HG02943 (cell line): ENCODE results near the gene RPP21.
A peak's percentile ranks its signal among the peaks of the same experiment; 100 is the strongest.

Source experiments
- ATAC-seq: cut with Tn5 transposase; IDR thresholded peaks from one replicate; pipeline ENCODE4 v1.9.1; 2021; ENCODE audit warnings: mild to moderate bottlenecking, low read depth, moderate library complexity; ENCODE audit not compliant: unreplicated experiment

RPP21 gene

DNA sequence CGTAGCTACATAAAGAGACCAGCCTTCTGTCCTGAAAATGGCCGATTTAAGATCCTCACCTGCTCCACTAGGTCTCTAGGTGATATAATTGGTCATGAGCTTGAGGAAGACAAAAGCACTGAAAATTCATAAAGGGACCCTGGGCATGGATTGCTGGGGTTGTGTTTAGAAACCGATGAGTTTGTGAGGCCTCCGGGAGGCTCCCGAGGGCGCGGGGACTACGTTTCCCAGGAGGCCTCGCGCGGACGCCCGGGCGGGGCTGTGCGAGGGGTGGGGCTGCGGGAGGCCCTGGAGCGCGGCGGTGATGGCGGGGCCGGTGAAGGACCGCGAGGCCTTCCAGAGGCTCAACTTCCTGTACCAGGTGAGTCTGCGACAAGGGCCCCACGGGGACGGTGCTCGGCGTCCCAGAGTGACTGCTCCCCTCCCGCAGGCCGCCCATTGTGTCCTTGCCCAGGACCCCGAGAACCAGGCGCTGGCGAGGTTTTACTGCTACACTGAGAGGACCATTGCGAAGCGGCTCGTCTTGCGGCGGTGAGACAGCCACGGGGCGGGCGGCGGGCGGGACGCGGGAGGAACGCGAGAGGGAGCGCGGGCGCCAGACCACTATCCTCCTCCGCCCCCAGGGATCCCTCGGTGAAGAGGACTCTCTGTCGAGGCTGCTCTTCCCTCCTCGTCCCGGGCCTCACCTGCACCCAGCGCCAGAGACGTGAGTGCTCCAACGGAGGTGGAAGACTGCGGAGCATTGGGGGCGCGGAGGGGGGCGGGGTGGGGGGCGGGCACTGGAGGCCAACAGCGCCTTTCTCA, at the start of gene RPP21:
Gene RPP21, plus strand, starts transcription at position 289 of the 804 bp plus-strand sequence. Its CDS starts 16 bp downstream, at position 305.
- ATAC-seq: peak; percentile 77

DNA sequence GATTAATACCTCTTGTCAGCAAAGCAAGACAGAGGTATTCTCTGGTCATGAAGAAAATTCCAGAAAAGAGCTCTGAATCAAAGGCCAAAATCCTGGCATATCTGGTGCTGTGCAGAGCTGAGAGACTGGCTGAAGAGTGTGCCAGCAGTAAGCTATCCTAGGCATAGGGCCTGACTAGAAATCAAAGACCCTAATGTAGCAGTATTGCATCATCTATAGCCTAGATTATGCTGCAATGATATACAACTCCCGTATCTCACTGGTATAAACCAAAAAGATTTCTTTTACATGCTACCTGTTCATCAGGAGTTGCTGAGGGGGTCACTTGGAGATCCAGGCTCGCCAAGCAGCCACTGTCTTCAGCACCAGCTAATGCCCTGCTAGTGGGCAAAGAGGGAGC, 49.1 kb upstream of the RPP21 start:
- no peak for ATAC-seq

DNA sequence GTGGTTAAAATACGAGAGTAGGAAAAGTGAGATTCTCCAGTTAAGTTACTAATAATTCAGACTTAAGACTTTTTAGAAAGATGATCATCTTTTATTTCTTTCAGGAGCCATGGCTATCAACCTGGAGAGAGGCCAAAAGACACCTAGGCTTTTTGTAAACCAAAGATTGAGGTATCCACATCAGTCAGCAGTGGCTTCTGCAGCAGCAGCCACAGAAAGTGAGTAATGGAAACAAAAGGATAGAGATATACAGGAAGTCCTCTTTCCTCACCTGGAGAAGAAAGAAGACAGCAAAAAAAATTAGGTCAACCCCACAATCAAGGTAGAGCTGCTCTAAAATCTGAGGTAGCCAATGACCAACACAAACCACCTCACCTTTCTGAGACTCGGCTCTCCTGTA, 41.0 kb upstream of the RPP21 start:
- ATAC-seq: no peak

DNA sequence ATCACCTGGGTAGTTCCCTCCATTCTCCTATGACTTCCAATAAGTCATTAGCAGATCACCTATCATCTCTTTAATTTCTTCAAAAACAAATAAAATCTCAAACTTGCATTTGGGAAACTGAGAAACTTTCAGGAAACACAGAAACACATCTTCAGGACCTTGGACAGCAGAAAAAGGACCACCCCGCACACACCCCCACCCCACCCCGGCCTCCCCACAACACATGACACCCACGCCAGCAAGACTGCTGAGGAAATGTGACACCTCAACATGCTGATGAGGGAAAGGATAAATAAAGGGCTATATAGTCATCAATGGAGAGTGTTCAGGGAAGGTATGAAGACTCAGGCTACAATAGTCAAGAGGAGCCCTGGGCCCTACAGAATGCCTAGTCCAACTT, 33.9 kb upstream of the RPP21 start:
- no peak for ATAC-seq

DNA sequence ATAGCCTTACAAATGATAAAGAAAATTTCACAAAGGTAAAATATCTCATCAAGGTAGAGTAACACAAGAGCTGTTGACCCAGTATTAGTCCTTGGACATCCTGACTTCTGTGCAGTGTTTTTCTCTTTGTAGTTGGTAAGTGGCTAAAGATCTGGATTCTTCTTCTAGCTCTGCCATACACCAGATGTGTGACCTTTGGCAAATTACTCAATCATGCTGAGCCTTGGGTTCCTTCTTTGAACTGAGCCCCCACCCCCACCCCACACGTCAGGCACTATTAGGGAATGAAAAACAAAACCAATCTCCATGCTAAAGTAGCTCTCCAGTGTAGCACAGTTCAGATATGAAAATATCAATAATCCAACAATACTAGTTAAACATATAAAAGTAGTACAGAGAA, 33.3 kb upstream of the RPP21 start:
- ATAC-seq: no peak

DNA sequence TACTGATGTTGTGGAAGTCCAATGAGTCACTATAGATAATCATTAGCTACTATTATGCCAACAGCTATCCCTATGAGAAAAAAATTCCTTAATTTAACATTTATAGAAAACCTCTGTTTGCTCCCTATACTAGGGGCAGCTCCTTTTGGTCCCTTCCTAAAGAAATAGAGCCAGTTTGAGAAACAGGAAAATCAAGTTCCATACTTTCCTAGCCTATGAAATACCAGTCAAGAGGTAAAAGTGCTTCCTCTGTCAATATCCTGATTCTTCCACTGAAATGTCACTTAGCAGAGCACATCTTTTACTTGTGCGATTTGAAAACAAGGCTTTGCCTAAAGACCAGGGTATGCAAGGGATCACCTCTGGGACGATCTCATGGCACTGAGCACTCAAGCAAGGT, 32.7 kb upstream of the RPP21 start:
- no peak for ATAC-seq

DNA sequence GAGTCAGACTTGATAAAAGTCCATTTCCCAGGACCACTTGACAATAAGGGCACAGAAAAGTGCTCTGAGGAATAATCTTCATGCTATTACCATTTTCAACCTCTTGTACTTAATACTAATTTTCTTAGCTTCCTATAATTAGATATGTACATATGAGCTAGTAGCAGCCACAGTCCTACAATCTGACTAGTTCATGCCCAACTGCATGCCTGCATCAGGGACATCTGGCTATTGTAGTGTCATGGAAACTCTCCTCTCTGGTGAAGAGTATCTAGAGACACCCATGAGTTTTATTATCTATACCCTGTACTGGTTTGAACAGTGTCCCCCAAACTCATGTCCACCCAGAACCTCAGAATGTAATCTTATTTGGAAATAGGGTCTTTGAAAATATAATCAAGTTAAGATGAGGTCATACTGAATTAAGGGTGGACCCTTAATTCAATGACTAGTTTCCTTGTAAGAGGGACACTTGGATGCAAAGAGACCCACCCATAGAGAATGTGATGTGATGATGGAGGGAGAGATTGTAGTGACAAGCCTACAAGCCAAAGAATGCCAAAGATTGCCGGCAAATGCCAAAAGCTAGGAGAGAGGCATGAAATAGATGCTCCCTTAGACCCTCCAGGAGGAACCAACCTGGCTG, 32.2 kb upstream of the RPP21 start:
- ATAC-seq: no peak

DNA sequence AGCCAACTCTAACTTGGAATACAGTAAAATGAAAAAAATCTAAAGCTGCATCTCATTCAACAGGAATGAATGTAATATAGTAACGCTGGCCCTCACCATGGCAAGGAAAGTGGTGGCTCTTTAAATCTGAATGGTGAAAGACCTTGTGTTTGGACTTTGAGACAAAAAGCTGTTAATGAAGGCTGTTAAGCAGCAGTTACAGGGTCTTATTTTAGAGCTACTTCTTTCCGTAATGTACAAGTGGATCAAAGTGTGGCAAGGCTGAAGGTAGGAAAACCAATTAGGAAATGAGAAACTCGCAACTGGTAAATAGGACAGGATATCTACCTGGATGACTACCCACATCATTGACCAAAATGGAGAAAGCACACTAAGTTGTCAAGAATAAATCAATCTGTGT, 29.8 kb upstream of the RPP21 start:
- no peak for ATAC-seq

DNA sequence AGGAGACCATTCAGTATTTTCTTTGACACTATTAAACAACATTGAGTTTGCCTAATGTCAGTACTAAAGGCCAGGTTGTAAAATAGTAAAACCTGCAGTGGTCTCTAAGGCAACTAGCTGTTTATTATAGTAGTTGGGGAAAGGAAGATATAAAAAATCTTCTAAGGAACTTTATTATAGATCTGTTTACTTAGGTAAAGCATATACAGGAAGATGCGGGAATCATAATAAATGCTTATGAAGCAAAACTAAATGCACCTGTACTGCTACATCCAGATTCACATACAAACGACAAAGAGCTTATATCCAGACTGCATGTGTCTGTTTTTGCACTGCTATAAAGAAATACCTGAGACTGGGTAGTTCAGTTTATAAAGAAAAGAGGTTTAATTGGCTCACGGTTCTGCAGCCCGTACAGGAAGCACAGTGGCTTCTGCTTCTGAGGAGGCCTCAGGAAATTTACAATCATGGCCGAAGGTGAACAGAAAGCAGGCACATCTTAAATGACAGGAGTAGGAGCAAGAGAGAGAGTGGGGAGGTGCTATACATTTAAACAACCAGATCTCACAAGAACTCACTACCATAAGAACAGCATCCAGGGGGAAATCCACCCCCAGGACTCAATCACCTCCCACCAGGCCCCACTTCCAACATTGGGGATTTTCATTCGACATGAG, 26.9 kb upstream of the RPP21 start:
- ATAC-seq: no peak

DNA sequence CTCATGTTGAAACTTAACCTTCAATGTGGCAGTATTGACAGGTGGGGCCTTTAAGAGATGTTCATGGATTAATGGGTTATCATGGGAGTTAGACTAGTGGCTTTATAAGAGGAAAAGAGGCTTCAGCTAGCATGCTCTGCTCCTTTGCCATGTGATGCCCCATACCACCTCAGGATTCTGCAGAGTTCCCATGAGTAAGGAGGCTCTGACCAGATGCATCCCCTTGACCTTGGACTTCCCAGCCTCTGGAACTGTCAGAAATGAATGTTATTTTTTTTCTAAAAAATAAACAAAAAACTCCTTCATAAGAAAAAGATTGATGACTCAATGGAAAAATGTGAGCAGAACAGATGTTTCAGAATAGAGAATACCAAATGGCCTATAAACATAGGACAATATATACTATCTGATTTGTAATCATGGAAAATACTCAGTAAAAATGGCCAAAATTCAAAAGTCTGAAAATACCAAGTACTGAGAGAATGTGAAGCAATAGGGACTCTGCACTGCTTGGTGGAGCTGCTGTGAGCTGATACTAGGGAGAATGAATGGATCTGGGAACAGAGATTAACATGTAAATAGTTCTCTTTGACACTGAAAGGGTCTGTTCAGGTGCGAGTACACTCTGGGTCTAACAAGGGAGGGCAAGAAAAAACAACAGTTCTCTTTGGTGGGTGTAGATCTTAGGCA, 25.7 kb upstream of the RPP21 start:
- no peak for ATAC-seq

DNA sequence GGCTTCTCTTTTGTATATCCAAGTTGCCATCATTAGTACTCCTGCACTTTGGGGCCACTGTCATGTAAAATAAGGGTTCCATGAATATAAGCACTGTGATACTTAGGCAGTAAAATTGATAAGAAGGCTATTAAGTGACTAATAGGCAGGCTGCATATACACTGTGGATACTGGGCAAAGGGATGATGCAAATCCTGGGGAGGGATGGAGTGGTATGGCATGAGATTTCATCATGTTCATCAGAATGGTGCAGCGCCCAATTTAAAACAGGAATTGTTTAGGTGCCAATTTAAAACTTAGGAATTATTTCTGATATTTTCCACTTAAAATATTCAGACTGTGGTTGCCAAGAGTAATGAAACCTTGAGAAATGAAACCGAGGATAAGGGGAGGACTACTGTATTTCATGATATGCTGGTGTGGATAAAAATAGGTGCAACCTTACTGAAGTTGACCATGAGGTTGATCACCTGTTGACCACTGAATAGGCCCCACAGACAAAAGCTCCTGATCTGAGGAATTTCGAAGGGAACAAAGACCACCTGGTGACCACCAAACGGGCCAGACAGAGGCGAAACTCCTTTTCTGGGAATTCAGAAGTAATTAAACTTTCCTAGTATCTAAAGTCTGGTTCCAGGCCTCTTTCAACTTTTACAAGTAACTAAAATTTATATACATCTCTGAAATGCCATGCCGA, 23.1 kb upstream of the RPP21 start:
- no peak for ATAC-seq

DNA sequence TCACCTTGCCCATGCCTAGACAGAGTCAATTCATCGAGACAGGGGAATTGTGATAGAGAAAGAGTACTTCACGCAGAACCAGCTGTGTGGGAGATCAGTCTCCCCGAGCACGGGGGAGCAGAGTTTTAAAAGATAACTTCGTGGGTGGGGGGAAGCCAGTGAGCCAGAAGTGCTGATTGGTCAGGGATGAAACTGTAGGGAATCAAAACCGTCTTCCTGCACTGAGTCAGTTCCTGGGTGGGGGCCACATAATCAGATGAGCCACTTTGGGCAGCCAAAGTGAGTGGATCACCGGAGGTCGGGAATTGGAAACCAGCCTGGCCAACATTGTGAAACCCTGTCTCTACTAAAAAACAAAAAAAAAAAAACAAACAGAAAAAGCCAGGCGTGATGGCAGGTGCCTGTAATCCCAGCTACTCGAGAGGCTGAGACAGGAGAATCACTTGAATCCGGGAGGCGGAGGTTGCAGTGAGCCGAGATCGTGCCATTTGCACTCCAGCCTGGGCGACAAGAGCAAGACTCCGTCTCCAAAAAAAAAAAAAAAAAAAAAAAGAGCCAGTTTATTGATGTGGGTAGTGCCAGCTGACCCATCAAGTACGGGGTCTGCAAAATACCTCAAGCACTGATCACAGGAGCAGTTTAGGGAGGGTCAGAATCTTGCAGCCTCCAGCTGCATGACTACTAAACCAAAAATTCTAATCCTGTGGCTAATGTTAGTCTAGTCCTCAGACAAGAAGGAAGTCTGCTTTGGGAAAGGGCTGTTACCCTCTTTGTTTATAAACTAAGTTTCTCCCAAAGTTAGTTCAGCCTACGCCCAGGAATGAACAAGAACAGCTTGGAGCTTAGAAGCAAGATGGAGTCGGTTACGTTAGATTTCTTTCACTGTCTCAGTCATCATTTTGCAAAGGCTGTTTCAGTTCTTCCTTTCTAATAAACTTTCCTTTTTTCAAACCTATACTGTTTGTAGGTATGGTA, 22.1 kb upstream of the RPP21 start:
- ATAC-seq: no peak

DNA sequence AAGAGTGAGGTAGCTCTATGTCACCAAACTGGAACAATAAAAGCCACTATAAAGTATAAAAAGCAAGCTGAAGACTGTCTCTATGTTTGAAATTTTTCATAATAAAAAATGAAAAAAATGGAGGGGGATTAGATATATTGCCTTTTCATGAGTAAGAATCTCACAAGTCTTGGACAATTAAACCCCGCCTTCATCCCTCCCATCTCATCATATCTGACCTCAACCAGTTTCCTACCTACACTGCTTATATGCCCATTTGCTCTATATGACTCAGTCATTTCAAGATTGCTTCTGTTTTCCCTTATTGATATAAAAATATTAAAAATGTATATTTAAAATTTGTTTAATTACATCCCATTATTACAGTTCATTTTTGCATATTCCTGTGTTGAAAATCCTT, 21.1 kb upstream of the RPP21 start:
- no peak for ATAC-seq

DNA sequence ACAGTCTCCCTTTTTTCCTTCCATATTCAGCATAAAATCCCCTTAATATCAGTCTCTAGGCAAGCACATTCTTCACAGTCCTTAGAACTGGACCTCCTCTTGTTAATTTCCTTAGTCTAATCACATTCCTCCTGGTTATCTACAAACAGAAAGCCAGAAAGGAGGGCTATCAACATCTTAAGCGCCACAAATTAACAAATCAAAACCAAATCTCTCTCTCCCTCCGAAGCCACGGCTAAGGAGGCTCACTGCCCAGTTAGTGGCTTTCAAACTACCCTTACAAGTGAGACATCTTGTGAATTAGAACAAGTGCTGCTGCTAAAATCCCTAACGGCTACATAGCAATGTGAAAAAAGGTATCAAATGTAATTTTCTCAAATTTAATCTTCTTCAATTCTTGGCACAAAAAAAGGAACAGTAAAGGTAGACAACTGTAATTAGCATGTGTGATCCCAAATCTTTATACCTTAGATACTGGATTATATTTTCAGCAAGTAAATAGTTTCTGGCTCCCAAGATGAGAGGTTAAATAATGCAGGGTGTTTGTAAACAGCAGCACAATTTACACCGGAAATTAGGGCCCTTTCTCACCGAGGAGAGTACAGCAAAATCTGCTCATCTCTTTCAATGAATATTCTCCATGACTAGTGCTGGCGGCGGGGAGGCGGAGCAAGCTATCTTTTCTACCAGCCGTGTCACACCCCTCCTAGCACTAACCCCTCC, 19.6 kb upstream of the RPP21 start:
- peak; percentile 26 for ATAC-seq

DNA sequence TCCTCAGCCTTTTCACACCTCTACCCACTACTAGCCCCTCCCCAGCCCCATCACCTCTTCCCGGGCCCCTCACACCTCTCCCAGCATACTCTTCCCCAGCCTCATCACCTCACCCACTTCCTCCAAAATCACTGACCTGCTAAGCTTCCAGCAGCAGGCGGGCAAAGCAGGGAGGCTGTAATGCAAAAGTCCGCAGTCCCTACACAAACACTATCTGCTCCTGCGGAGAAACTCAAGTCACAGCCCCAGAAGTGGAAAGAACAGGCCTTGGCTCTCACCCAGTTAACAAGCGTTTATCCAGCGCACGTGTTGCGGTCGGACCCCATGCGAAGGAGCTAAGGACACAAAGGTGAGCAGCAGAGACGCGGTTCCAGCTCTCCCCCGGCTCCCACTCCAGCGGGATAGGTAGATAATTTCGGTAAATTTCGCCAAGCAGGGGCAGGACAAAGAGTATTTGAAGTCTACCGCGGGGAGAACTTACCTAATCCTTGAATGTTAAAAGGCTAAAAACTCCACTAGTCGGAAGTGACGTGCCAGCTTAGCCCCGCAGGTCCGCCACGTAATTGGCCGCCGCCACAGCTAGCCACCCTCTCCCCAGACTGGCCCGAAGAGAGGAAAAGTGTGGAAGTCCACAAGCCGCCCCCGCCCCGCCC, 19.0 kb upstream of the RPP21 start:
- ATAC-seq: peak; percentile 30

DNA sequence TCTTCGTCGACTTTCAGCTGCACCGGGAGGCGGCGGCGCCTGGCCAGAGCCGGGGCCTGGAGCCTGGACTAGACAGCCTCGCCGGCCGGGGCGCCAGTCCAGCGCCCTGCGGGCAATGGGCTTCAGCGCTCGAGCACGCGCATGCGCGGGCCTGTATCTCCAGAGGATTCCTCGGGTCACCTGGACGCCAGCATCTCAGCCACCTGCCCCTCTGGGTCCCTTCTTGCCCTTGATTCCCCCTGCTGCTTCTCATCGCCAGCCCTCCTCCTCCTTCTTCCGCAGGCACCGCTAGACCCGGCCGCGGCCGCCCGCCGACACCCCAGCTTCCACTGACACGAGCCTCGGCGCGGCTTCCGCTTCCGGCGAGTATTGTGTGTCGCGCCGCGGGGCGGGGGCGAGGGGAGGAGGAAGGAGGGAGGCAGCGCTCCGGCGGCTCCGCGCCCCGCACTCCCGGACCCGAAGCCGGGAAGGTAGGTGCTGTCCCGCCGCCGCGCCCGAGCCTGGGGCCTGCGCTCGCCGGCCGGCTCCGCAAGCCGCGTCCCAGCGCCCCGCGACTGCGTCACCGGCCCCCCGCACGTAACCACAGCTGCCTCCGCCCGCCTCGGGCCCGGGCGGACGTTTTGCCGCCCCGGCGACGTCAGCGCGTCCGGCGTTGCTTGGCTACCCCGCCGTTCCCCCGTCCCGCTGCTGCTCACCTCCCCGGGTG, 18.3 kb upstream of the RPP21 start, which contains the start of gene TRIM39:
Gene TRIM39, plus strand, starts transcription at position 402 of the 706 bp plus-strand sequence. CDS start 2,391 bp downstream, outside the sequence.
- peak; percentile 59 for ATAC-seq

DNA sequence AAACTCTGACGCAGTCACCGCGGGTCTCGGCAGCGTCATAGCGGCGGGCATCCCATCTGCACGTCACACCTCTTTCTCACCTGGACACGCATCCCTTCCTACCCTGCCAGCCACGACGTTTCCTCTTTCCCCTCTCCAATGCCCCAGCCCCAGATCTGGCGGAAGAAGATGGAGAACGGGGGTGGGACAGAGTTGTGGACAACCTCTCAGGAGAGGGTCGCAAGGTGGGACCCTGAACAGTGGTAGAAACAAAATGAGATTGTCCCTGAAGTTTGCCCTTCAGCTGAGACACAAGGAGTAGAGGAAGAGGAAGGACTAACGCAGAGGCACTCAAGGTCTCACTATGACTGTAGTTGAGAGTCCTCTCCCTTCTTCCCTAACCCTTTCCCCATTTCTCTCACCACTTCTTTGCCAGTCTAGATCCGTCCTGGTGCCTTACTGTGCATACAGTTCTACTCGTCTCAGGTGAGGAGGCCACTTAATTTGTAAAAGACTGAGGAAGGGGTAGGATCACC, 17.7 kb upstream of the RPP21 start:
- no peak for ATAC-seq
